Measurements from ENCODE around the gene ZNF185.

The ZNF185 gene

GRCh38 chrX:152917656-152918579, 20.1 kb downstream of the ZNF185 start:
- no peak for DNase-seq (ENCODE audit: low read depth in 2 of 2)

GRCh38 chrX:152918707-152919106, 20.8 kb downstream of the ZNF185 start:
- DNase-seq (ENCODE audit: low read depth in 2 of 2): no peak

- DNase-seq (ENCODE audit: low read depth in 2 of 2): no peak
These were observed 25.7 kb downstream of the ZNF185 start for GRCh38 chrX:152923599-152923998.

DNA sequence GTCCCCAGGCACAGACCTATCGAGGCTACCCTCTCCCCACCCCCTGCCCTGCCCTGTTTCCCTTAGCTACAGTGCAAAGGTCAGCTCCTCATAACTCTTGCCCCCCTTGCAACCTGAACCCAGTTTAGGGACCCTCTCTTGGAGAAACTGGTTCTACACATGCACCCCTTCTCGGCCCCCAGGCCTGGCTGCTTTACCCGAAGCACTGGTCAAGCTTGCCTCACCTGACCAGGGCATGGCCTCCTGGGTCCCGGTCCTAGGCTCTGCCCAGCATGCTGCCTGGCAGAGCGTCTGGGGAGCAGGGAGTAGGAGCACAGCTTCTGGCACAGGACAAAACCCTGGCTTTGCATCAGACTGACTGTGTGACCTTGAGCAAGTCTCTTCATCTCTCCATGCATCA, 28.0 kb downstream of the ZNF185 start:
- no peak for DNase-seq (ENCODE audit: low read depth in 2 of 2)

GRCh38 chrX:152926279-152926678, 28.4 kb downstream of the ZNF185 start:
- peak; percentile 37 to 52 for DNase-seq (ENCODE audit: low read depth in 2 of 2)

DNA sequence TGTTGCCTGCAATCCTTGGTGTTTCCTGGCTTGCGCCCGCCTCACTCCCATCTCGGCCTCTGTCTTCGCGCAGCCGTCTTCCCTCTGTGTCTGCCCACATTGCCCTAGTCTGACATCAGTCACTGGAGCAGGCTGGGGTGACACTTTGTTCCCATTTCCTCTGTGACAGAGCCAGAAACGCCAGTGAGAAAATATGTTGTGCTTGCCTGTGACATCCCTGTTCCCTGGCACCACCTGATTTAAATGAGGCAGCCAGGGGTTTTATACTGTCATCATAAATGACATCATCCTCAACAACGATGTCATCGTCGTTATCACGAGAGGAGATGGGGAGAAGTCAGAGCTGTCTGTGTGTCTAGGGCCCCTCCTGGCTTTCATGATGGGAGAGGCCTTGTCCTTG, 29.1 kb downstream of the ZNF185 start:
- no peak for DNase-seq (ENCODE audit: low read depth in 2 of 2)

DNA sequence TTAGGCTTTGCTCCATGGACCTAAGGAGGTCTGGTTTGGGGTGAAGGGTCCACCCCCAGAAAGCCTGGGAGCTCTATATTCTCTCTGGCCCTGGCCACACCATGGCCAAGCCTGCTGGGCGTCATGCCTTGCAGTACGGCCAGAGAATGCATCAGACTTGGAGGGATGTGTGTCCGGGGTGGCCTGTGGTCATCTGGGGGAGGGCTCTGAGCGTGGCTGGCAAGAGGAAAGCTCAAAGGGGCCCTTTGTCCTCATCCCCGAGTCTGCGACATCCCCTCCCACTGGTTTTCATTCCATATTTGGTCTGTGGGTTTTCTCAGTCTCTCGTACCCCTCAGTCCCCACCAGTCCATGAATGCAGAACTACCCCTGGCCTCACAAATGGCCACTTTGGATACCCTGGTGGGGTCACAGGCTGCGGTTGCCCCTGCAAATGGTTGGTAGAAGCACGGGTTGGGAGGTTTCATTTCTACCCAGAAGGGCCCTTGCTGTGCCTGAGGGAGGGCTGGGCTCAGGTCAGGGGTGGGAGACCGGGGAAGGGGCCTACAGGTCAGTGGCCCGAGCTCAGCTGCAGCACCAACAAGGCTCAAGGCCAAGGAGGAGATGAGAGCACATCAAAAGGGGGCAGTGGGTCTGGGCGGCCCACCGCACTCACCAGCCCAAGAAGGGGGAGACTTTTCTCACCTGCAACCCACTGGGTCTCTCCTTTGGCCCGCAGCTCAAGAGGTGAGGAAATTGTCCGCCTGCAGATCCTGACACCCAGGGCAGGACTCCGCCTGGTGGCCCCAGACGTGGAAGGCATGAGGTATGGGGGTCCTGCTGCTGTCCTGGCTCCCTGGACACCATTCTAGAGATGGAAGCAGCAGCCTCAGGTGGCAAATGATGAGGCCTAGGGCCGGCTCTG, 30.2 kb downstream of the ZNF185 start:
- no peak for DNase-seq (ENCODE audit: low read depth in 2 of 2)

DNA sequence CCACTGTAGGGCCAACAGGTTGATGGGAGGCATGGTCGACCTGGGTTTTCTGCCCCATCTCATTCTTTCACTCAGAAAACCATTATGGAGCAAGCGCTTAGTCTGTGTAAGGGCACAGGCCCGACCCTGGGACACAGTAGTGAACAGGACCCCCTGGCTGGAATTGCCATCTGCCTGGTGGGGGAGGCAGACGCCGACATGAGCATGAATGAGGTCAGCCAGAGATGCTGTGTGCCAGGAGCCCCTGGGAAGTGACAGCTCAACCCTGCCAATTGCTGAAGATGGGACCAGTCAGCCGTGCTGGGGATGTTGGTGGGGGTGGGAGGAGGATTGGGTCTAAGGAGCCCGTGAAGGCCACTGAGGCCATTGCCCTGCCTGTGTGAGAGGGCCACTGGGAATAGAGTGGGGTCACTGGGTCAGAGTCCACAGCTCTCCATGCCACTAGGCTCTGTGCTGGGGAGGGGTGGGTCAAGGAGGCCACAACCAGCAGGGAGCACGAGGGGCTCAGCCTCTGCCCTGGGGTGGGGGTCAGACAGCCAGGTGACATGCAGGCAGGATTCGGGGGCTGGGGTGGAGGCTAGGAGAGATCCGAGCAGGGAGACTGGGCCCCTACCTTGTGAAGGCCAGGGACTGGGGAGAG, 31.0 kb downstream of the ZNF185 start:
- no peak for DNase-seq (ENCODE audit: low read depth in 2 of 2)

DNA sequence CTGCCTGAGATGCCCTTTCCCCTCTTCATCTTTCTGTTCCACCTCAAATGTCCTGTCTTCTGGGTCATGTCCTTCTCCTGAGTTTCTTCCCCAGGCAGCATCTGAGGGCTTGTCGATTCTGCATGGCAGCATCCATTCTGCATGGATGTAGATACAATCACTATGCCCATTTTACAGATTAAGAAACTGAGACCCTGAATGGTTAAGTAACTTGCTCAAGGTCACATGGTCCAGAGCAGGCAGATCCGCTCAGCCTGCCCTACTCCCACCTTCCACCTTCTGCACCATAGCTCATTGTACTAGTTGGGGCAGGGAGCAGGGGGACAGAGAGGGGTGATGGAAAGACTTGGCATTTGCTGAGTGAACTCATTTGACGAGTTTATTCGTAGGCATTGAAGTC, 32.0 kb downstream of the ZNF185 start:
- DNase-seq (ENCODE audit: low read depth in 2 of 2): no peak

DNA sequence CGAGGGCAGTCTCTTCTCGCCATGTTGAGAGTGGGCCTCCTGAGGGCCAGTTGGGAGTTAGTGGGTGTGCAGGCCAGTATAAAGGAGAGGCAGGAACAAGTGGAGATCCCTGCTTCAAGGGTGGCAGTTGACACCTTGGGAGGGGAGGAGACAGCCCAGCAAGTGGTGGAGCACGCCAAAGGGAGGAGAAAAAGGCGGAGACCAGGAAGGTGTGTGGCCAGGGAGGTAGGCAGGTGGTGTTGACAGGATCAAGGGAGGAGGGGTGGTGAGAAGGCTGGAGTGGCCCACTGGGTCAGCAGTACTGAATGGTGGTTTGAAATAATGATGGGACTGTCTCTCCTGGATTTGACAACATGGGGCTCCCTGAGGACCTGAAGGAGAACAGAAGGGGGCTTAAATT, 32.6 kb downstream of the ZNF185 start:
- DNase-seq (ENCODE audit: low read depth in 2 of 2): no peak

DNA sequence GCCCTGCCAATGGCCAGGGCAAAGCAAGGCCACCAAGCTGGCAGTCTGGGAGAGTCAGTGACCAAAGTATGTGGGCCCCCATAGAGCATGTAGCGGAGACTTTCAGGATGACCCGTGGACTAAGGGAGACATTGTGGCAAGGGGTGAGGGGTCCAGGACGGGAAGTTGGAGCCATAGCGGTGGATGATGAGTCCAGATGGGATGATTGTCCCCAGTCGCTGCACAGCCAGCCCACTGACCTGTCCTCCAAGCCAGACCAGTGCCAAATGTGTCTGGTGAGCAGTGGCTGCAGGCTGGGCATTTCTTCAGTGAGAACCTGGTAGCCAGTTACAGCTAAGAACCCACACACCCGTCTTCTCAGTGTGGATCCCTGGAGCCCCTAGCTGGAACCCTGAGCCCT, 34.3 kb downstream of the ZNF185 start:
- DNase-seq (ENCODE audit: low read depth in 2 of 2): no peak

DNA sequence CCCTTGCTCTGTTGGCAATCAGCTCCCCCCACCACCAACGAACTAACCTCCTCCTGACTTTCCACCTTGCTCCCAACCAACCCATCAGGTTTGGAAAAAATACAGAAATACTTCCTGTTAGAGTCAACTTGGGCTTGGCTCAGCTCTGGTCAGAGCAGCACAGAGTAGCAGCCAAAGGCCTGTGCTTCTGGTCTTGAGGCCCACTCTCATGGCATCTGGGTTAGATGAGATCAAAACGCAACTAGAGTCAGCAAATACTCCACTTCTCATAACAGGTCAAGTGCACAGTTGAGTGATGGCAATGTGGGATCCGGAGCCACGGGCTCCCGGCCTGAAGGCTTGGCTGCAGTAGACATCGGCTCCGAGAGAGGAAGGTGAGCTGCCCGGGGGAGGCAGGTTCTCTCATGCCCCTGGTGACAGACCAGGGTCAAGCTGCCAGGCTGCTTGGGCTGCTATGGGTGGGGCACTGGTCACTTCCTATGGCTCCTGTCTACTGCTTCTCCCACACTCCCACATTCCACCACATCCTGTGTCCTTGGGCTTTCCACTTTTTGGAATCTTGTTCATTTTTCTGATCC, 34.8 kb downstream of the ZNF185 start:
- no peak for DNase-seq (ENCODE audit: low read depth in 2 of 2)

- no peak for DNase-seq (ENCODE audit: low read depth in 2 of 2)
These were observed 38.4 kb downstream of the ZNF185 start for GRCh38 chrX:152936306-152936705.

DNA sequence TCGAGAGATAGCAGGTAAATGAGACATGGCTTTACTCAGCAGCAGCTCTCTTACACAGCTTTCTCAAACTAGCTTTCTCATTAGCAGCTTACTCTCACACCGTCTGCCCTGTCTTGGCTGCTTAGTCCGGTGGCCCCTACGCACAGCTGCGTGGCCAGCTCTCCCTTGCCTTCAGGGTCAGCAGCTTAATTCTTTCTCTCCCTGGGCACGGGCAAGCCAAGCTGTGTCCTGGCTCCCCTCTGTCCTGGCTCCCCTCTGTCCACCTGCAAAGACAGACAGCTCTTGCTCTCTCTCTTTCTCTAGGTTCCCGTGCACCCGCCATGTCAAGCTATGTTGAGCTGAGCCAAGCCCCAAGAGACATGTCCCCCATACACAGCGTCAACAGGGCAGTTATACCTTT, 39.4 kb downstream of the ZNF185 start:
- no peak for DNase-seq (ENCODE audit: low read depth in 2 of 2)

- peak; percentile 78 to 84 for DNase-seq (ENCODE audit: low read depth in 2 of 2)
These were observed 43.6 kb downstream of the ZNF185 start for GRCh38 chrX:152941328-152942076.

GRCh38 chrX:152942077-152942442, 44.2 kb downstream of the ZNF185 start:
- no peak for DNase-seq (ENCODE audit: low read depth in 2 of 2)

DNA sequence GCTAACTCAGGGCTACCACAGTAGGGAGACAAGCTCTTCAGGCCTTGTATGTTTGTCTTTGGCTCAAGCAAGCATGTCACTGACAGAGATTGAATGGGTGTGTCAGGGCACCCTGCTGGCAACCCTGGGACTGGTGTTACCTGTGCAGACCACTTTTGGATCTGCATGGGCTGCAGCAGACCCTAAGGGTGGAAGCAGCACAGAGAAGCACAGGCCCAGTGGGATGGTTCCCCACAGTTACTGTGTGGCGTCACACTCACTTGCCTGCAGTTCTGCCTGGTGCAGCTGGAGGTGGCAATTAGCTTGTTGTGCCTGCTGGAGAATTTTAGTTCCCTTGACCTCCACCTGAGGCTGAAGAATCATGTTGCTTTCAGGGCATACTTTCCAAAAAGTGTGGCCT, 46.0 kb downstream of the ZNF185 start:
- no peak for DNase-seq (ENCODE audit: low read depth in 2 of 2)

- no peak for DNase-seq (ENCODE audit: low read depth in 2 of 2)
These were observed 47.4 kb downstream of the ZNF185 start for GRCh38 chrX:152945021-152945979.

DNA sequence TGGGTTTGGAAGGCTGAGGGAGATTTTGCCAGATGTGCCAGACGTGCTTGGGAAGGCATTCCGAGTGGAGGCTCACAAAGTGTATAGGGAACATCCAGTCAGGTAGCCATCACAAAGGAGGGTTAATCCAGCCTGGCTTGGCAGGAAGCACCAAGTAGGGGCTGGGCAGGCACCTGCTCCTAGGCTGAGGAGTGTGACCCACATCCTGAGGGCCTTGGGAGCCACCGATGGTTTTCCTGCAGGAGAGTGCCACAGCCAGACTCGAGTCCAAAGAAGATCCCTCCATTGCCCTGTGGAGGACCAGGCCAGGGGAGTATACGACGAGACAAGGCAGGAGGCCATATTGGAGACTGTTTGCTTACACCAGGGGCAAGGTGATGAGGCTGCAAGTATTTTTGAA, 48.8 kb downstream of the ZNF185 start:
- no peak for DNase-seq (ENCODE audit: low read depth in 2 of 2)
